ENCODE measurements around the gene MTRFR. TPM values are rescaled to one million over a fixed set of nuclear protein-coding genes. Genes with fewer than 3 reads are reported as not detected.

MTRFR gene
- total and polyA plus RNA-seq, 2 donors (not counting 1 experiment from before 2014, with no cell fraction given) = 18.7 to 45.5 TPM

DNA sequence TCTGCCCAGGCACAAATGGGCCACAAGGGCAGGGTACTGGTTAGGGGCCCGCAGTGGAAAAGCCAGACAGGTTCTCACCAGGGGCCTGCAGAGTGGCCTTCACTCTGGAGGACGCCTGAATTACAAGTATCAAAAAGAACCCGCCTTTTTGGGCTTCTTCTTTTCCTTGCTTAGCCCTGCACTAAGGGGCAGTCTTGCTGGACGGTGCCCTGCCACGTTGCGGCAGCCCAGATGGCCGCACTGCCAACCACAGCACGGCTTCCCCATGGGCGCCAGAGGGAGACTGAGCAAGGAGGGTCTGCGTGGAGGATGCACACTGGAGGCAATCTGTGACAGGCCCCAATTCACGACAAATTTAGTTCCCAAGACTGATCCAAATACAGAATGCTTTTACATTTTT lies 56.7 kb downstream of the MTRFR start:
- Histone ChIP-seq H2AFZ (ENCODE audit: insufficient read depth, low read depth, low read length, poor library complexity, severe bottlenecking) (no peak overlapping the region), H3K27ac (ENCODE audit: low read length in 2 of 2) (no peak overlapping the region), H3K79me2 (ENCODE audit: control insufficient read depth, insufficient read depth, low read length) (no peaks in the 10 kb centered on the region), H4K20me1 (ENCODE audit: control insufficient read depth, insufficient read depth, low read length, poor library complexity, severe bottlenecking) (no peaks in the 10 kb centered on the region), H3K36me3 (replicated peaks in 1 of 2; ENCODE audit: control extremely low read depth in 1 of 2, control insufficient read depth in 1 of 2, extremely low read depth in 1 of 2, insufficient read depth in 2 of 2, low read length in 1 of 2) (peaks cover 0 to 25% of the 10 kb centered on the region in 2 experiments), H3K4me2 (replicated peaks; ENCODE audit: low read depth, low read length, poor library complexity, severe bottlenecking) (no peak overlapping the region), H3K4me1 (ENCODE audit: control insufficient read depth in 2 of 2, insufficient read depth in 2 of 2, low read length in 2 of 2) (no peaks in the 10 kb centered on the region), H3K9me3 (ENCODE audit: control extremely low read depth in 1 of 3, control insufficient read depth in 2 of 3, insufficient read depth in 1 of 3, low read length in 2 of 3) (no peaks in the 10 kb centered on the region), H3K4me3 (ENCODE audit: control extremely low read depth in 1 of 5, extremely low read depth in 1 of 5, insufficient read depth in 1 of 5, low read depth in 2 of 5, low read length in 4 of 5) (no peak overlapping the region), H3K27me3 (replicated peaks in 1 of 4; ENCODE audit: control extremely low read depth in 1 of 4, control insufficient read depth in 3 of 4, insufficient read depth in 4 of 4, low read length in 3 of 4) (no peaks in the 10 kb centered on the region), H3K9ac (ENCODE audit: low read length) (no peak overlapping the region)
- no peak for DNase-seq
- Mint-ChIP-seq H3K4me3 (no peak overlapping the region), H3K9me3 (ENCODE audit: insufficient read depth) (no peaks in the 10 kb centered on the region), H3K4me1 (no peaks in the 10 kb centered on the region), H3K27me3 (no peaks in the 10 kb centered on the region), H3K27ac (no peak overlapping the region)
- ATAC-seq (ENCODE audit: low read depth) = no peak
- no peak for TF ChIP-seq EZH2 (IDR thresholded peaks at IDR 0.05; ENCODE audit: borderline replicate concordance, insufficient read depth, low read depth, low read length, poor library complexity, severe bottlenecking)
- TF ChIP-seq, protein P1, sequence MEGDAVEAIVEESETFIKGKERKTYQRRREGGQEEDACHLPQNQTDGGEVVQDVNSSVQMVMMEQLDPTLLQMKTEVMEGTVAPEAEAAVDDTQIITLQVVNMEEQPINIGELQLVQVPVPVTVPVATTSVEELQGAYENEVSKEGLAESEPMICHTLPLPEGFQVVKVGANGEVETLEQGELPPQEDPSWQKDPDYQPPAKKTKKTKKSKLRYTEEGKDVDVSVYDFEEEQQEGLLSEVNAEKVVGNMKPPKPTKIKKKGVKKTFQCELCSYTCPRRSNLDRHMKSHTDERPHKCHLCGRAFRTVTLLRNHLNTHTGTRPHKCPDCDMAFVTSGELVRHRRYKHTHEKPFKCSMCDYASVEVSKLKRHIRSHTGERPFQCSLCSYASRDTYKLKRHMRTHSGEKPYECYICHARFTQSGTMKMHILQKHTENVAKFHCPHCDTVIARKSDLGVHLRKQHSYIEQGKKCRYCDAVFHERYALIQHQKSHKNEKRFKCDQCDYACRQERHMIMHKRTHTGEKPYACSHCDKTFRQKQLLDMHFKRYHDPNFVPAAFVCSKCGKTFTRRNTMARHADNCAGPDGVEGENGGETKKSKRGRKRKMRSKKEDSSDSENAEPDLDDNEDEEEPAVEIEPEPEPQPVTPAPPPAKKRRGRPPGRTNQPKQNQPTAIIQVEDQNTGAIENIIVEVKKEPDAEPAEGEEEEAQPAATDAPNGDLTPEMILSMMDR (IDR thresholded peaks at IDR 0.05) = no peak
- POLR2A ChIA-PET = no interaction called here
- WGBS (ENCODE audit: insufficient coverage) = 96% methylated on average over 10 of the region's 11 CpGs
- intact Hi-C loops (cut with micrococcal nuclease) = no loop called here
- CTCF ChIA-PET = no interaction called here

DNA sequence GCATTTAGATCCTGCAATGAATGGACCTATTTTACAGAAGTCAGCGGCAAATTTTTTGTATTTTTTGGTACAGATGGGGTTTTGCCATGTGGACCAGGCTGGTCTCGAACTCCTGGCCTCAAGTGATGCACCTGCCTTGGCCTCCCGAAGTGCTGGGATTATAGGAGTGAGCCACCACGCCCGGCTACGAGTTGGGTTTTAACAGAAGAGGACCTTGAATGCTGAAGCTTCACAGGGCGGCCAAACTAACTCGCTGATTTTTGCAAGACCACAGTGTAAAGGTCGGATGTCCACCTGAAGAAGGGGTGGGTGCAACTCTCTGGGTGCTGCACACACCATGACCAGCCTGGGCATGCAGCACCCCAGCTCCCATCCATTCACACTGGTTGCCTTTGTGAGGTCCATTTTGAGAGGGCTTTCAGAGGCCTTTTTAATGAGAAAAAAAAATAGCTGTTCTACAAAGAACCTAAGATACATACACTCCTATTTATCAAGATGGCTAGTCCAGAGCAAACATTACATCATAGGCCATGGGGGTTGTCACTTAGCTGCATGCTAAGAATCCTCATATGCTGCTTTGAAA lies 60.0 kb downstream of the MTRFR start:
- TF ChIP-seq, protein P1 (IDR thresholded peaks at IDR 0.05) = no peak
- no peak for TF ChIP-seq EZH2 (IDR thresholded peaks at IDR 0.05; ENCODE audit: borderline replicate concordance, insufficient read depth, low read depth, low read length, poor library complexity, severe bottlenecking)
- no peaks in the 10 kb centered on the region for H3K9me3 ChIP-seq (ENCODE audit: control extremely low read depth in 1 of 3, control insufficient read depth in 2 of 3, insufficient read depth in 1 of 3, low read length in 2 of 3)
- 98% methylated on average over 8 of the region's 9 CpGs for WGBS (ENCODE audit: insufficient coverage)
- ChIA-PET POLR2A (no interaction called here), CTCF (interaction anchor here (0.6 kb wide), 1 partner anchor 310 kb away, joined by 3 read pairs; no protein-coding TSS in a partner anchor)
- no peak overlapping the region for H3K9ac ChIP-seq (ENCODE audit: low read length)
- Mint-ChIP-seq H3K9me3 (ENCODE audit: insufficient read depth) (no peaks in the 10 kb centered on the region), H3K27me3 (no peaks in the 10 kb centered on the region), H3K4me3 (no peak overlapping the region), H3K27ac (no peak overlapping the region), H3K4me1 (no peaks in the 10 kb centered on the region)
- H3K36me3 ChIP-seq (replicated peaks in 1 of 2; ENCODE audit: control extremely low read depth in 1 of 2, control insufficient read depth in 1 of 2, extremely low read depth in 1 of 2, insufficient read depth in 2 of 2, low read length in 1 of 2) = peaks cover 4 to 51% of the 10 kb centered on the region in 2 experiments
- H3K27me3 ChIP-seq (replicated peaks in 1 of 4; ENCODE audit: control extremely low read depth in 1 of 4, control insufficient read depth in 3 of 4, insufficient read depth in 4 of 4, low read length in 3 of 4) = no peaks in the 10 kb centered on the region
- no peak overlapping the region for H3K27ac ChIP-seq (ENCODE audit: low read length in 2 of 2)
- no peak overlapping the region for H3K4me3 ChIP-seq (ENCODE audit: control extremely low read depth in 1 of 5, extremely low read depth in 1 of 5, insufficient read depth in 1 of 5, low read depth in 2 of 5, low read length in 4 of 5)
- no peaks in the 10 kb centered on the region for H4K20me1 ChIP-seq (ENCODE audit: control insufficient read depth, insufficient read depth, low read length, poor library complexity, severe bottlenecking)
- H3K4me2 ChIP-seq (replicated peaks; ENCODE audit: low read depth, low read length, poor library complexity, severe bottlenecking) = no peak overlapping the region
- ATAC-seq (ENCODE audit: low read depth) (no peak), DNase-seq (no peak)
- no peak overlapping the region for H2AFZ ChIP-seq (ENCODE audit: insufficient read depth, low read depth, low read length, poor library complexity, severe bottlenecking)
- no peaks in the 10 kb centered on the region for H3K79me2 ChIP-seq (ENCODE audit: control insufficient read depth, insufficient read depth, low read length)
- H3K4me1 ChIP-seq (ENCODE audit: control insufficient read depth in 2 of 2, insufficient read depth in 2 of 2, low read length in 2 of 2) = no peaks in the 10 kb centered on the region
- intact Hi-C loops (cut with micrococcal nuclease) = no loop called here

Data from B cell (primary cell).